NT2/D1 (cell line): ENCODE data around the gene PRDM4.

Experiments used
- SUZ12 ChIP-seq: IDR thresholded peaks from 2 replicates; pipeline ENCODE4 v1.6.1; 2011; ENCODE audit not compliant: insufficient read length, insufficient read depth; ENCODE audit errors: extremely low read depth
- YY1 ChIP-seq: IDR thresholded peaks from 2 replicates; pipeline ENCODE4 v1.6.1; 2011; ENCODE audit not compliant: insufficient read length, insufficient read depth
- ZNF274 ChIP-seq: IDR thresholded peaks from 2 replicates; pipeline ENCODE4 v1.6.1; 2011; ENCODE audit warnings: mild to moderate bottlenecking, low read depth, low read length

DNA sequence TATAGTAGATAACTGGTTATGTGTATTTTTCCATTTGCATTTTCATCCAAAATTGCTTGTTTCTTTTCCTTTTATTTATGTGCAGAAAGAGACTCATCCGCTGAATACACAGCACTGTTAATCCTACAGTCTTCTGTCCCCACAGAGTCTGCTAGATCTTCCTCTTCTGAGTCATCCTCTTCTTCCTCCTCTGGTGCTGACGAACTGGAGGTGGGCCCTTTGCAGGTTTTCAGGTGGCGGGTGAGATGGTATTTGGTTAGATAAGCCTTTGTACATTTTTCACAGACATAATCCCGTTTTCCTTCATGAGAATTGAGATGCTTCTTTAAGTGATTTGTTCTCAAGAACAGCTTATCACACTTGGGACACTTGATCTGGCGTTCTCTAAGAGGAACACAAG lies 26.8 kb downstream of the PRDM4 start:
- TF ChIP-seq YY1 (no peak), ZNF274 (no peak), SUZ12 (no peak)
